GM19351 (cell line): Measurements from ENCODE around the gene PTPN11.
"Not testable (repeated sequence)": the region's sequence is repeated elsewhere in the genome, so short reads cannot be mapped to it uniquely, and the experiment has no call there.

Source experiments
- ATAC-seq: cut with Tn5 transposase; IDR thresholded peaks from one replicate; pipeline ENCODE4 v1.9.1; 2021; ENCODE audit warnings: mild to moderate bottlenecking, moderate library complexity; ENCODE audit not compliant: unreplicated experiment

The PTPN11 gene

GRCh38 chr12:112513471-112513870 is 94.7 kb downstream of the PTPN11 start:
- no peak for ATAC-seq

- no peak for ATAC-seq
Observed at GRCh38 chr12:112514456-112514855, 95.7 kb downstream of the PTPN11 start.

DNA sequence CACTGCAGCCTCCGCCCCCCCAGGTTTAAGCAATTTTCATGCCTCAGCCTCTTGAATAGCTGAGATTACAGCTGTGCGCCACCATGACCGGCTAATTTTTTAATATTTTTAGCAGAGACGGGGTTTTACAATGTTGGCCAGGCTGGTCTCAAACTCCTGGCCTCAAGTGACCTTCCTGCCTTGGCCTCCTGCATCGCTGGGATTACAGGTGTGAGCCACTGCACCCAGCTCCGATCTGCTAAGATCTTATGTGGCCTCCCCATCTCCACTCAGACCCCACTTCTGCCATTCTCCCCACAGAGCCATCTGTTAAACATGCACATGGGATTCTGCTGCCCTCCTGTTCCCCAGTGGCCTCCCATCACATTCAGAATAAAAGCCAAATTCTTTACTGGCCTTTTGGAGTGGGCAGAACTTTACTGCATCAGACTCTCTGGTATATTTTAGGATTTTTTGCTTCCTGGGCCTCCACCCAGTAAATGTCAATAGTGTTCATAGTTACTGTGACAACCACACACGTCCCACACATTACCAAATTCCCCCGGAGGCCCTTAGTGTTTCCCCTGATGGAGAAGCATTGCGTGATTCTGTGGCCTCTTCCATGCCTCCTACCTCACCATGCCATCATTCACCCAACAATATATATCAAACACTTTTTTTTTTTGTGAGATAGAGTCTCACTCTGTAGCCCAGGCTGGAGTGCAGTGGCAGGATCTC is 96.3 kb downstream of the PTPN11 start:
- ATAC-seq, result no peak

DNA sequence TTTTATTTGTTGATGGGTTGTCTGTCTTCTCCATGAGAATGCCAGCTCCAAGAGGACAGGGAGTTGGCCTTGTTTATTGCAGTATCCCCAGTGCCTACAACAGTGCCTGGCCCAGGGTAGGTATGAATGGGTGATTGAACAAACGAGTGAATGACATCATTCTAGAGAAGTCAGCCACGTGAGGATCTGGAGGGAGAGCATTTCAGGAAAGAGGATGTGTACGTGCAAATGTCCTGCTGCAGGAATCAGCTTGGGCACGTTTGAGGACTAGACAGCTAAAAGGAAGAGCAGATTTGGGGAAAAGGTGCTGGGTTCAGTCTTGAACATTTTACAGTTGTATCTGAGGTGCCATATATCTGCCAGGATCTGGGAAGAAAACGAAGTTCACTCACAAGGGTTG is 97.1 kb downstream of the PTPN11 start:
- no peak for ATAC-seq

DNA sequence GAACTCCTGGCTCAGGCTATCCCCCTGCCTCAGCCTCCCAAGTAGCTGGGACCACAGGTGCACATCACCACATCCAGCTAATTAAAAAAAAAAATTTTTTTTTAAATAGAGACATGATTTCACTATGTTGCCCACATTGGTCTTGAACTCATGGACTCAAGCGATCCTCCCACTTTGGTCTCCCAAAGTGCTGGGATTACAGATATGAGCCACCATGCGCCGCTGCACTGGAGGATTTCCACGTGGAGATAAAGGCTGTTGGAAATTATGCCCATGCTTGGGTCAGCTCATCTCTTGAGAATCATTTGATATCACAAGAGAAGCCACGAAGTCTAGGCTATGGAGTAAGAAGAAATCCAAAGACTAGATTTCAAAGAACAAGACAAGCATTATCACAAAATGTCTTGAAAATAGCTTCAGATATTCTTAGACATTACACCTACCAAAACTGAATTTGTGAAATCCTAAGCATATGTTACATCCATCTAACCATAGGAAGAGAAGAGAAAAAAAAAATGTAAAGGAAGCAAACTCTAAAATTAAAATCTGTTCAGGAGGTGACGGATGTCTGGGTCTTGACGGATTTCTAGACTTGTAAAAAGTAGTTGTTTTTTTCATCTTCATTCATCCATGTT is 99.1 kb downstream of the PTPN11 start:
- ATAC-seq, result no peak

DNA sequence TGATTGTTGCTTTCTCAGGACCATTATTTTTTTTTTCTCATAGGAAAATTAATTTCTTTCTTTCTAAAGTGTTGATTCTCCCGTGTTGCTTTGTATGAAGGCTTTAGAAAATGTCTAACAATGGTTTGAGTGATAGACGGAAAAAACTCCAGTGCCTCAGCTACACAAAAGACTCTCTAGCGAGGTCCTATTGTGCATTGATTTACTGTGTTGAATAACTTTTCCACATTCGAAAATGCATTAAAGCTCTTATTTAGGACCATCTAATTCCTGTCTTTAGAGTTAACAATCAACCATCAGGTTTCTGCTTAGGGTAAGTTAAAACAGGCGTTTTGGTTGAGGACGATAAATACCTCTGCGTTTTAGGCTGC is 99.6 kb downstream of the PTPN11 start:
- no peak for ATAC-seq

DNA sequence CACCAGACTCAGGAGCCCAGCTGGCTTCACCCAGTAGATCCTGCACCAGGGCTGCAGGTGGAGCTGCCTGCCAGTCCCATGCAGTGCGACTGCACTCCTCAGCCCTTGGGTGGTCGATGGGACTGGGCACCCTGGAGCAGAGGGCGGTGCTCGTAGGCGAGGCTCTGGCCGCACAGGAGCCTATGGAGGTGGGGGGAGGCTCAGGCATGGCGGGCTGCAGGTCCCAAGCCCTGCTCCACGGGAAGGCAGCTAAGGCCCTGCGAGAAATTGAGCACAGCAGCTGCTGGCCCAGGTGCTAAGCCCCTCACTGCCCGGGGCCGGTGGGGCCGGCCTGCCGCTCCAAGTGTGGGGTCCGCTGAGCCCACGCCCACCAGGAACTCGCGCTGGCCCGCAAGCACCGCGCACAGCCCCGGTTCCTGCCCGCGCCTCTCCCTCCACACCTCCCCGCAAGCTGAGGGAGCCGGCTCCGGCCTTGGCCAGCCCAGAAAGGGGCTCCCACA is 101.1 kb downstream of the PTPN11 start:
- not testable (repeated sequence) for ATAC-seq

DNA sequence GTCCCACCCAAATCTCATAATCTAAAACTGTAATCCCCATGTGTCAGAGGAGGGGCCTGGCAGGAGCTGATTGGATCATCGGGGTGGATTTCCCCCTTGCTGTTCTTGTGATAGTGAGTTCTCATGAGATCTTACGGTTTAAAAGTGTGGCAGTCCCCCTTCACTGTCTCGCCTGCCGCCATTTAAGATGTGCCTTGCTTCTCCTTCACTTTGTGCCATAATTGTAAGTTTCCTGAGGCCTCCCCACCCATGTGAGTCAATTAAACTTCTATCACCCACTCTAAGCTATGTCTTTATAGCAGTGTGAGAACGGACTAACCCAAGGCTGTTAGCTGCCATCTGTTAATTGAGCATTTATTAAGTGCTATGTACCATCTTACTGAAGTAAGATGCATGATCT is 105.1 kb downstream of the PTPN11 start:
- no peak for ATAC-seq

DNA sequence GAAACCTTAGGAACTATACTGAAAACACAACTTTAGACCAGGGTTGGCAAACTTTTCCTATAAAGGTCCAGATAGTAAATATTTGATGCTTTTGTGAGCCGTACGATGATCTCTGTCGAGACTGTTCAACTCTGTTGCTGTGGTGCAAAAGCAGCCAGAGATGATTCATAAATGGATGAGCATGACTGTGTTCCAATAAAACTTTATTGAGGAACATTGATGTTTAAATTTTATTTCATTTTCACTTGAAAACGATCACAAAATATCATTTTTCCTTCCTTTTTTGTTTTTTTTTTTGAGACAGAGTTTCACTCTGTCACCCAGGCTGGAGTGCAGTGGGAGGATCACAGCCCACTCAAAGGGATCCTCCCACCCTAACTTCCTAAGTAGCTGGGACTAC is 105.5 kb downstream of the PTPN11 start:
- no peak for ATAC-seq

GRCh38 chr12:112524676-112525425 is 106.1 kb downstream of the PTPN11 start:
- no peak for ATAC-seq

DNA sequence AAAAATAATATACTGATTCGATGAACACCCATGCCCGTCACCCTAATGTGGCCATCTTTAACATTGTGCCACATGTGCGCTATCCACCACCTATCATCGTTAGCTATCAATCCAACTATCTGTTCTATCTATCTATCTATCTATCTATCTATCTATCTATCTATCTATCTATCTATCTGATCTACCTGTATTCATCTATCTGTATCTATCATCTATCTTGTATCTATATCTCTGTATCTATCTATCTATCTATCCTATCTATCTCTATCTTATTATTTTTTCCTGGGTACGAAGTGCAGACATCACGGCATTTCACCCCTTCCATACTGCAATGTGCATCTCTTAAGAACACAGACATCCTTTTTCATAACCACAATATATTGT is 106.7 kb downstream of the PTPN11 start:
- ATAC-seq, result no peak

DNA sequence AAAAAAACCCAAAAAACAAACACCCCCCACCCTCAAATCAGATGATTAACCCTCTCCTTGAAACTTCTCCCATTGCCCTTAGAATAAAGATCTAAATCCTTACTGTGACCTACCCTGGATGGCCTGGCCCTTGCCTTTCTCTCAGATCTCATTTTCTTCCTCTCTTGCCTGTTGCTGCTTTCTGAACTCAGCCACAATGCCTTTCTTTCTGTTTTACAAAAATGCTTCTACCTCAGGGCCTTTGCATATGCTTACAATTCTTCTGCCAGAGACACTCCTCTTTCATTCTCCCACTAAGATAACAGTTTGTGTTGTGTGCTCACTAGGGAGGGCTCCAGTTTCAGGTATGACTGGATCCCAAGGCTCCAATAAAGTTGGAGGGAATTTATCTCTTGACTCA is 108.3 kb downstream of the PTPN11 start:
- ATAC-seq, result no peak

- no peak for ATAC-seq
Observed at GRCh38 chr12:112527501-112527900, 108.8 kb downstream of the PTPN11 start.

GRCh38 chr12:112528521-112528920 is 109.8 kb downstream of the PTPN11 start:
- ATAC-seq, result no peak

DNA sequence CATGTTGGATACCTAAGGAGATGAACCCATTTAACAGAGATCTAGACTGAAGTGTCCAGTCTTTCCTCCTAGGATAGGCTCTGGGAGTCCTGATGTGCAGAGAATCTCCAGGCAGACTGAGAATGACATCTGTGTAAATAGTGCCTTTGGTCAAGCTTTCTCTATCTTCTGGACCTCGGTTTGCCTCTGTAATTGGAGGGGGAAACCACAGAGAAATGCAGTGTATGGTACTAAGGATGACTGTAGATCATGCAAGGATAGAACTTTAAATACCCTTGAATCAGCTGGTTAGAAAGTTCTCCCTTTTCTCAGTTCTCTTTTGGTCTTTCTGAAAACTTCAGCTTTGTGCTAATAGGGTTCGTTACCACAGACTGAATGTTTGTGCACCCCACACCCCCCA is 112.2 kb downstream of the PTPN11 start:
- no peak for ATAC-seq

DNA sequence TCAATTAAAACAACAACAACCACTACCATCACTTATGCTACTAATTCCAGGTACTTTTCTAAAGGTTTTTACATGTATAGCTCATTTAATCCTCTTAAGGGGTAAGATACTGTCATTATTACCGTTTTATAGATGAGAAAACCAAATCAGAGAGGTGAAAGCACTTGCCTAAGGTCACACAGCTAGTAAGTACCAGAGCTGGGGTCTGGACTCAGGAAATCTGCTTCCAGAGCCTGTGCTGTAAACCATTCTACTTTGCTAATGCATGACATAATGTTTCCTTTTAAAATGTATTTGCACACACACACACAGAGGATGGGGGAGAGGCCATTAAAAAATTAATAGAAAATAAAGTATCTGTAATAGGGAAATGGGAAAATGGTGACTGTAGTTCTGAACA is 113.4 kb downstream of the PTPN11 start:
- no peak for ATAC-seq

GRCh38 chr12:112533528-112533927 is 114.8 kb downstream of the PTPN11 start:
- ATAC-seq, result no peak

DNA sequence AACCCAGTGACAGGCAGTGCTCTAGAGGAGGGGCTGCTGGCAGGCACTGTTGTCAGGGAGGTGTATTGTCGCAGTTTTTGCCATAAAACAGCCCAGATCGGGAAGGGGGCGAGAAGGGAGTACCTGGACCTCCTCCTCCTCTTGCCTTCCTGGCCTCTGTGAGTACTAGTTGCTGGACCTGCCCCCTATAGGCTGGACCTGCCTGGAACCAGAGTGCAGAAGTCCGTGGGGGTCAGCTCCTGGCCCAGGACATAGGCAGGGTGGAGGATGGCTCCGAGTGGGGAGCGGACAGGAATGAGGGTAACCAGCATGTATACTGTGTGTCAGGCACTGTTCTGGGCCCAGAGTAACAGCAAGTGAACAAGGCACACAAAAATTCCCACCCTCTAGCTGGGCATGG is 116.3 kb downstream of the PTPN11 start:
- ATAC-seq, result no peak

- no peak for ATAC-seq
Observed at GRCh38 chr12:112535637-112536366, 117.1 kb downstream of the PTPN11 start.

DNA sequence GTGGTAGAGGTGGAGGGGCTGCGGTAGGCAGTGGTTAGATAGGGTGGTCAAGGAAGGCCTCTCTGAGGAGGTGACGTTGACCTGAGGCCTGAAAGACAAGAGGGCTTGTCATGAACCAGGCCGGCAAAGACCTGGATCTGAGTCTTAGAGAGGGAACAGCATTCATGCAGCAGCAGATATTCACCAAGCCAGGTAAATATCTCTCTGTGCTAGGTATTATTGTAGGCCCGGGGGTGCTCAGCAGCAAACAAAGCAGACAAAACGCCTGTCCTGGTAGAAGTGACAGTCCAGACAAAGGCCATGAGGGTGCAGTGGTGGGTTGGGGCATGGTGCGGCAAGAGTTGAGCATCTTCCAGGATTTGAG is 117.6 kb downstream of the PTPN11 start:
- ATAC-seq, result no peak

DNA sequence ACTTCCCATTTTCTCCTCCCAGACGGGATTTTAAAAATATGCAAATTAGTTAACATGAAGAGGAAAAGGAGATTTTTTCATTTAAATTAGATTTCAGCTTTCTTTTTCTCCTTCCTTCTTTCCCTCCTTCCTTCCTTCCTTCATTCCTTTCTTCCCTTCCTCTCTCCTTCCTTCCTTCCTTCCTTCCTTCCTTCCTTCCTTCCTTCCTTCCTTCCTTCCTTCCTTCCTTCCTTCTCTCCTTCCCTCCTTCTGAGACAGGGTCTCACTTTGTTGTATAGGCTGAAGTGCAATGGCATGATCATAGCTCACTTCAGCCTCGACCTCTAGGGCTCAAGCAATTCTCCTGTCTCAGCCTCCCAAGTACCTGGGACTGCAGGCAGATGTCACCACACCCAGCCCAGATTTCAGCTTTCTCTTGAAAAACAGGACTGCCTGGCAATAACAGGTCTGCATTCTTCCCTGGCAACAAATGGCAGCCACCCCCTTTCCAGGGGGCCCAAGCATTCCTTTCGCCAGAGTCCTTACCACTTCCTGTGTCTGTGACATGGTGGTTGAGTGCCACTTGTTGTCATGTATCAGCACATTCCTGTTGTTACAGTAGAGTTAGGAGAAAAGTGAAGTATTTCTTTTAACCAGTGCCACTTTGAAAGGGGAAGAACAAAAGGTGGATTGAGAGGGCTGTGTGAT is 119.1 kb downstream of the PTPN11 start:
- ATAC-seq, result no peak
